Natural killer cell treated with Interleukin-12 subunit alpha and Interleukin-12 subunit beta and Interleukin-15 and Interleukin-18, amount 100 ng/mL, for 72 hours (primary cell): ENCODE data around the gene PAM. TPM values are rescaled to one million over a fixed set of nuclear protein-coding genes. Genes with fewer than 3 reads are reported as not detected.
A peak's percentile ranks its signal among the peaks of the same experiment; 100 is the strongest.

ENCODE experiments used
- ATAC-seq, 2 donors: fragments of 150-1000 bp; cut with Tn5 transposase in 1 of 2; sonication (Bioruptor Pico), chemical (Tn5 transposase) in 1 of 2; 2 replicates each; pipeline ENCODE4 v1.10.0; 2021
- DNase-seq: peaks from one replicate; pipeline ENCODE4 v3.0.0; 2022; ENCODE audit warnings: low spot score
- H3K27ac Mint-ChIP-seq, 2 donors: 1 replicate in 1 of 2; 2 replicates in 1 of 2; pipeline ENCODE4 v1.8.0; 2022; ENCODE audit warnings: mixed read lengths in 2 of 2, mild to moderate bottlenecking in 1 of 2, moderate library complexity in 1 of 2
- H3K27me3 Mint-ChIP-seq, 2 donors: 1 replicate in 1 of 2; 2 replicates in 1 of 2; pipeline ENCODE4 v1.8.0; 2022; ENCODE audit warnings: mixed read lengths in 2 of 2
- H3K36me3 Mint-ChIP-seq: one replicate; pipeline ENCODE4 v1.8.0; 2022; ENCODE audit warnings: mixed read lengths
- H3K4me1 Mint-ChIP-seq, 2 donors: 1 replicate in 1 of 2; 2 replicates in 1 of 2; pipeline ENCODE4 v1.8.0; 2022; ENCODE audit warnings: low read depth in 2 of 2, mixed read lengths in 2 of 2, mild to moderate bottlenecking in 1 of 2
- H3K4me3 Mint-ChIP-seq: one replicate; pipeline ENCODE4 v1.8.0; 2022; ENCODE audit warnings: mixed read lengths
- H3K9me3 Mint-ChIP-seq: 2 replicates; pipeline ENCODE4 v1.8.0; 2022; ENCODE audit warnings: mixed read lengths
- total RNA-seq, 2 donors: library from RNA; stranded (reverse); gene quantifications; one replicate each; pipeline ENCODE4 v1.2.3, GENCODE V29; 2022

PAM gene
- total RNA-seq = 100 to 1,000 TPM in 1 of 2 donors, 10 to 100 TPM in 1; 86.3 to 124 TPM

GRCh38 chr5:102754767-102755431 is at the start of gene PAM:
TSS of gene PAM (plus strand) at chr5:102755305. CDS start at chr5:102866196, 110,891 bp downstream.
- peaks cover 6 to 11% of the 10 kb centered on the region in 2 donors for H3K27me3 Mint-ChIP-seq
- peaks cover 39 to 41% of the 10 kb centered on the region in 2 donors for H3K4me1 Mint-ChIP-seq
- ATAC-seq (peak; percentile 95), DNase-seq (peak; percentile 88)
- no peaks in the 10 kb centered on the region for H3K36me3 Mint-ChIP-seq
- no peaks in the 10 kb centered on the region for H3K9me3 Mint-ChIP-seq
- peak within 1 kb of the TSS; percentile 97 for H3K4me3 Mint-ChIP-seq
- H3K27ac Mint-ChIP-seq = peak within 1 kb of the TSS; percentile 94 to 98

GRCh38 chr5:102711525-102712385 is 43.4 kb upstream of the PAM start:
- H3K27ac Mint-ChIP-seq = no peak overlapping the region
- ATAC-seq = no peak
- peaks cover 5 to 15% of the 10 kb centered on the region in 2 donors for H3K27me3 Mint-ChIP-seq
- DNase-seq = no peak
- H3K4me1 Mint-ChIP-seq = no peaks in the 10 kb centered on the region
- peaks cover 5% of the 10 kb centered on the region for H3K36me3 Mint-ChIP-seq
- H3K9me3 Mint-ChIP-seq = no peaks in the 10 kb centered on the region
- H3K4me3 Mint-ChIP-seq = no peak overlapping the region

GRCh38 chr5:102713278-102713677 is 41.8 kb upstream of the PAM start:
- peaks cover 5 to 15% of the 10 kb centered on the region in 2 donors for H3K27me3 Mint-ChIP-seq
- H3K4me3 Mint-ChIP-seq = no peak overlapping the region
- H3K27ac Mint-ChIP-seq = no peak overlapping the region
- H3K9me3 Mint-ChIP-seq = no peaks in the 10 kb centered on the region
- DNase-seq = no peak
- H3K36me3 Mint-ChIP-seq = peaks cover 5% of the 10 kb centered on the region
- H3K4me1 Mint-ChIP-seq = no peaks in the 10 kb centered on the region
- no peak for ATAC-seq

GRCh38 chr5:102713682-102714231 is 41.3 kb upstream of the PAM start:
- H3K27me3 Mint-ChIP-seq = peaks cover 7 to 15% of the 10 kb centered on the region in 2 donors
- H3K9me3 Mint-ChIP-seq = no peaks in the 10 kb centered on the region
- DNase-seq = no peak
- ATAC-seq = no peak
- H3K4me3 Mint-ChIP-seq = no peak overlapping the region
- H3K27ac Mint-ChIP-seq = no peak overlapping the region
- H3K4me1 Mint-ChIP-seq = no peaks in the 10 kb centered on the region
- peaks cover 4% of the 10 kb centered on the region for H3K36me3 Mint-ChIP-seq

- Mint-ChIP-seq H3K4me1 (no peaks in the 10 kb centered on the region), H3K27ac (no peak overlapping the region), H3K36me3 (no peaks in the 10 kb centered on the region), H3K4me3 (no peak overlapping the region), H3K27me3 (peaks cover 7 to 12% of the 10 kb centered on the region in 2 donors), H3K9me3 (no peaks in the 10 kb centered on the region)
- ATAC-seq (no peak), DNase-seq (no peak)
Observed at GRCh38 chr5:102715082-102715807, 39.9 kb upstream of the PAM start.

- no peak for DNase-seq
- H3K27me3 Mint-ChIP-seq = peaks cover 4 to 7% of the 10 kb centered on the region in 2 donors
- no peaks in the 10 kb centered on the region for H3K4me1 Mint-ChIP-seq
- no peaks in the 10 kb centered on the region for H3K9me3 Mint-ChIP-seq
- no peak for ATAC-seq
- H3K36me3 Mint-ChIP-seq = no peaks in the 10 kb centered on the region
- no peak overlapping the region for H3K27ac Mint-ChIP-seq
- H3K4me3 Mint-ChIP-seq = no peak overlapping the region
Observed at GRCh38 chr5:102716017-102716416, 39.1 kb upstream of the PAM start.

- H3K27ac Mint-ChIP-seq = no peak overlapping the region
- H3K4me1 Mint-ChIP-seq = no peaks in the 10 kb centered on the region
- no peak overlapping the region for H3K4me3 Mint-ChIP-seq
- no peak for ATAC-seq
- DNase-seq = no peak
- H3K36me3 Mint-ChIP-seq = peaks cover 4% of the 10 kb centered on the region
- no peaks in the 10 kb centered on the region for H3K9me3 Mint-ChIP-seq
- H3K27me3 Mint-ChIP-seq = peaks cover 8 to 24% of the 10 kb centered on the region in 2 donors
Observed at GRCh38 chr5:102718819-102719218, 36.3 kb upstream of the PAM start.

- H3K9me3 Mint-ChIP-seq = no peaks in the 10 kb centered on the region
- ATAC-seq (no peak), DNase-seq (no peak)
- no peak overlapping the region for H3K4me3 Mint-ChIP-seq
- H3K36me3 Mint-ChIP-seq = peaks cover 4% of the 10 kb centered on the region
- H3K27ac Mint-ChIP-seq = no peak overlapping the region
- peaks cover 8 to 24% of the 10 kb centered on the region in 2 donors for H3K27me3 Mint-ChIP-seq
- H3K4me1 Mint-ChIP-seq = no peaks in the 10 kb centered on the region
Observed at GRCh38 chr5:102719886-102720285, 35.2 kb upstream of the PAM start.

- no peaks in the 10 kb centered on the region for H3K9me3 Mint-ChIP-seq
- peaks cover 6 to 26% of the 10 kb centered on the region in 2 donors for H3K27me3 Mint-ChIP-seq
- no peaks in the 10 kb centered on the region for H3K4me1 Mint-ChIP-seq
- ATAC-seq (no peak), DNase-seq (no peak)
- H3K27ac Mint-ChIP-seq = no peak overlapping the region
- H3K36me3 Mint-ChIP-seq = peaks cover 4% of the 10 kb centered on the region
- no peak overlapping the region for H3K4me3 Mint-ChIP-seq
Observed at GRCh38 chr5:102720969-102721368, 34.1 kb upstream of the PAM start.

GRCh38 chr5:102722931-102723330 is 32.2 kb upstream of the PAM start:
- H3K27ac Mint-ChIP-seq = no peak overlapping the region
- H3K4me1 Mint-ChIP-seq = no peaks in the 10 kb centered on the region
- H3K27me3 Mint-ChIP-seq = peaks cover 7 to 38% of the 10 kb centered on the region in 2 donors
- no peak for DNase-seq
- no peak overlapping the region for H3K4me3 Mint-ChIP-seq
- H3K9me3 Mint-ChIP-seq = no peaks in the 10 kb centered on the region
- no peak for ATAC-seq
- H3K36me3 Mint-ChIP-seq = peaks cover 4% of the 10 kb centered on the region

GRCh38 chr5:102731693-102732092 is 23.4 kb upstream of the PAM start:
- H3K4me3 Mint-ChIP-seq = no peak overlapping the region
- ATAC-seq (no peak), DNase-seq (no peak)
- no peak overlapping the region for H3K27ac Mint-ChIP-seq
- H3K9me3 Mint-ChIP-seq = no peaks in the 10 kb centered on the region
- no peaks in the 10 kb centered on the region for H3K36me3 Mint-ChIP-seq
- H3K4me1 Mint-ChIP-seq = no peaks in the 10 kb centered on the region
- H3K27me3 Mint-ChIP-seq = peaks cover 9 to 10% of the 10 kb centered on the region in 2 donors

GRCh38 chr5:102733534-102733933 is 21.6 kb upstream of the PAM start:
- Mint-ChIP-seq H3K9me3 (no peaks in the 10 kb centered on the region), H3K4me3 (no peak overlapping the region), H3K27ac (no peak overlapping the region), H3K36me3 (no peaks in the 10 kb centered on the region), H3K27me3 (peaks cover 8 to 12% of the 10 kb centered on the region in 2 donors), H3K4me1 (no peaks in the 10 kb centered on the region)
- DNase-seq (no peak), ATAC-seq (no peak)

- no peak for DNase-seq
- H3K27me3 Mint-ChIP-seq = peaks cover 8 to 9% of the 10 kb centered on the region in 2 donors
- H3K27ac Mint-ChIP-seq = no peak overlapping the region
- no peaks in the 10 kb centered on the region for H3K4me1 Mint-ChIP-seq
- ATAC-seq = no peak
- no peaks in the 10 kb centered on the region for H3K36me3 Mint-ChIP-seq
- H3K9me3 Mint-ChIP-seq = no peaks in the 10 kb centered on the region
- H3K4me3 Mint-ChIP-seq = no peak overlapping the region
Observed at GRCh38 chr5:102737161-102737560, 17.9 kb upstream of the PAM start.
